Measurements from ENCODE around the gene ITPR2.
"Not testable (repeated sequence)": the region's sequence is repeated elsewhere in the genome, so short reads cannot be mapped to it uniquely, and the experiment has no call there.

The ITPR2 gene

DNA sequence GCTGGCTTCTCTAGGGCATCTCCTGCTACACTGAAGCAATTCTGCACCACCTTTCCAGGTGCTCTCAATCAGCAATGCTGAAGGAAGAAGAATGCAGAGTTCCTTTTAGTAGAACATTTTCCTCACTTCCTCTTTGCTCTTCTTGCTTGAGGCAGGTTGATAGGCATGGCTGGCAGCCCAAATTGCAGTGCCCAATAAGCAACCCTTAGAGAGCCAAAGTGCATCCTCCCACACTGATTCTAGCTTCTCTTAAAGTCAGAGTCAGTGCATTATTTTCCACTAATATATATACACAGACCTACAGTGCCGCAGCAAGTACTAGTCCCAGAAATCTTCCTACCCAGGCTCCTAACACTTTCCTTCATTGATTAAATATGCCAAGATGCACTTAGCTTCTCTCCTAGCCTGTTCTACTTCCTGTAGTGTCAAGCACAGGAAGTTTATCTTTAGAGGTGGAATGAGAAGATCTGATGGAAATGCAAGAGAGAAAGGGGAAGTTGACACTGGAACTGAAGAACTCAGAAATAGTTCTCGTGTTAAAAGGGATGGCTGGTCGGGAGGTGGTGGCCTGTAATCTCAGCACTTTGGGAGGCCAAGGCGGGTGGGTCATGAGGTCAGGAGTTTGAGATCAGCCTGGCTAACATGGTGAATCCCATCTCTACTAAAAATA is 504.9 kb downstream of the ITPR2 start:
- DNase-seq, result no peak

GRCh38 chr12:26323673-26324072 is 509.3 kb downstream of the ITPR2 start:
- no peak for DNase-seq

DNA sequence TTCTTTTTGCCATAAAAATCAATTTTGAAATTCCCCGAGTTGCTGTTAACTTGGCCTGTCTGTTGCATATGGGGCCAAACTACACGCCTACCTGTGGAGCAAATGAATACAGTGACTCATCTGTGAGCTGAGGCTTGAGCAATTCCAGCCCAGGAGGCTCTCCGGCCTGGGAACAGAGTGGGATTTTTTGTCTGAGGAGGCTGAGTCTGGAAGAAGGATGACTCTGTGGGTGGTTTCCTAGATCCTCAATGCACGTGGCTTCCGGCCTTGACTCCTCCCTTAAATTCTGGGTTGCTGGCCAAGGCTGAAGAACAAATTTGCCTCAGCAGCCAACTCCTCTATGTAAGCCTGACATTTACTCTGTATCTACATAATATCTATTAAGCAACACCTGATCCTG is 513.5 kb downstream of the ITPR2 start:
- DNase-seq, result no peak

DNA sequence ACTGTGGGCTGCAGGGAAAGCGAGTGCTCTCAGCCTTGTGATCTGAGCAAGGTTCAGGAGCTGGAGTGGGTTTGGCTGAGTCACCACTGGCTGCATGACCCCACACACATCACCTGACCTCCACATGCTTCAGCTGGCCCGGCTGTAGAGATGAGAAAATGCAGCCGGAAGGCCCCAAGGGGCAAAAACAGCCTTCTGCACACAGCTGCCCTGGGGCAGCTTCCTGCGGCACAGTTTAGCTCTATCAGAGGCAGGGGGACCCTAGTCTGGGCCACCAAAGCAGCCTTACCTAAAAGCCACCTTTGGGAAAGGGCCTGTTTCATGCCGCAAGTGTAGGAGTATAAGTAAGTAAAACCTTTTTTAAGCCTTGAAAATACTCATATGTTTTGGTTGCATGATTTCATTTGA is 514.3 kb downstream of the ITPR2 start:
- no peak for DNase-seq

DNA sequence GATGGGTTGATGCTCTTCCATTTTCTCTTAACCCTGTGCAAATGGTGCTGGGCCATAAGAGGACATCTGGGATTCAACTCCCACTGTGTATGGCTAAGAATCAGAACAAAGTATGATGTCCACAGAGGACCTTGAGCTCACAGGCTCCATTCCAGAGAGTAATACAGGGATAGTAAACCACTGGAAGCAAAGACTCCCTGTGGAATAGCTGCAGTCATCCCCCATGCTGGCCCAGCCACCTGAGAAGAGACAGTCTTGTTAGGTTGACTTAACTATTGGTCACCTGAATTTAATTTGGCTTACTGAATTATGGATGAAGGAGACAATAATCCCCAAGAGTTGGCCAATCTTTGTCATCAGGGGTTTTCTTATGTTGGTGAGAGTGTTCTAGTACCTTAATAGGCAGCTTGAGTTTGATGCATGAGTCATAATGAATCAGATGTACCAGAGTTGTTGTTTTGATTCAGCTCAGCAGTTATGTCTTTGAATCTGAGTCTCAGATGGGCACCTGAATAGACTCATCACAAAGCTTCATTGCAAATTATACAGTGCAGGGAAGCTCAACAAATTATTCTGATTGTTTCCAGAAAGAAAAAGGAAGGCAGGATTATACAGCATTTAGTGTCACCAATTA is 514.9 kb downstream of the ITPR2 start:
- DNase-seq, result no peak

DNA sequence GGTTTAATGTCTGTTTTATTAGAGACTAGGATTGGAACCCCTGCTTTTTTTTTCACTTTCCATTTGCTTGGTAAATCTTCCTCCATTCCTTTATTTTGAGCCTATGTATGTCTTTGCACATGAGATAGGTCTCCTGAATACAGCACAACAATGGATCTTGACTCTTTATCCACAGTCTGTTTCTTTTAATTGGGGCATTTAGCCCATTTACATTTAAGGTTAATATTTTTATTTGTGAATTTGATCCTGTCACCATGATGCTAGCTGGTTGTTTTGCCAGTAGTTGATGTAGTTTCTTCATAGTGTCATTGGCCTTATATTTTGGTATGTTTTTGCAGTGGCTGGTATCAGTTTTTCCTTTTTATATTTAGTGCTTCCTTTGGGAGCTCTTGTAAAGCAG is 518.9 kb downstream of the ITPR2 start:
- DNase-seq, result not testable (repeated sequence)

GRCh38 chr12:26310489-26310888 is 522.5 kb downstream of the ITPR2 start:
- not testable (repeated sequence) for DNase-seq

GRCh38 chr12:26309634-26310033 is 523.4 kb downstream of the ITPR2 start:
- no peak for DNase-seq

- no peak for DNase-seq
Observed at GRCh38 chr12:26304273-26304672, 528.7 kb downstream of the ITPR2 start.

DNA sequence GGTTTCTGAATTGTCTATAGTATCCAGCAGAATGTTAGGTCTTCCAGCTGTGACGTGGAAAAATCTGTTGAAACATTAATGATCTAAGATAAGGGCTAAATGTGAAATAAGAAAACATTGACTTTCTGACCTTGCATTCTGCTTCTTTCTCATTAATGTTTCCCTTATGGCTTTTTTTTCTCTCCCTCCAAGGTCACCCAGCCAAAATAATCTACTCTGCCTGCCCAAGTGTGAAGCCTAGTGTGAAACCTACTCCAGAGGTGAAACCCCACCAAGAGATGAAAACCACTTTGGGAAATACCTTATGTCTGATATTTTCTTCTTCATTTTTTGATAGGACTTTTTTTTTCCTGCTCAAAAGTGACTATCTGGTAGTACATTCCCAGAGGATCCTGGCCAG is 529.6 kb downstream of the ITPR2 start:
- no peak for DNase-seq

DNA sequence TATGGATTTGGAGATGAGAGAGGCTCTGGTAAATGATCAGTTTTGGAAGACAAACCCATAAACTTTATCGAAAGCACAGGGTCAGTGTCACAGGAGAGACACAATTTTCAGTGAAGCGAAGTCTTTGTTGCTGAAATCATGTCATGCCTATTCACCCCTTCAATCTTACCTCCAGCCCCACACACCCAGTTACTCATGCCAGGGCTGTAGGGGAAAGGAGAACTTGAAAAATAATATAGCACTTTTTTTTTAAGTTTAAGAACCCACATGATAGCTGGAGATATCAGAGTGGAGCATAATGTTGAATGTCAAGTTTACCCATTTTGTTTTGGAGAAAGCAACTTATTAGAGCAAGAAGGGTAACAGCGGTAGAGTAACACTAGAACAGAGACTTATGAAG is 530.2 kb downstream of the ITPR2 start:
- no peak for DNase-seq

DNA sequence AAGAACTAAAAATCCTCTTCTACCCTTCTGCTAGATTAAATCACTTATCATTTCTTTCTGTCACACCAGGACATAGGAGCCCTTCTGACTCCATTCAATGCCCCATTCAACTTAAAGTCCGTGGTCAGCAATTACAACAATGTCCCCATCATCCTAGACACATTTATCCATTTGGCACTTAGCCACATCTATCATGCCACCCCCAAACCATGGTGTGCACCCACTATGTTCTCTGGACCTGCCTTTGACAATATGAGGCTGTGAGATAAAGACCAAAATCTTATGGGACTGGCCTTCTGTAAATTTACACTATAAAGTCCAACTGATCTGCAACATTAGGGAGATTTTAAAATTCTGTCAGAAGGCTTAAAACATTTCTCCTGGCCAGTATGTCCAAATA is 533.2 kb downstream of the ITPR2 start:
- no peak for DNase-seq

GRCh38 chr12:26298785-26299621 is 534.0 kb downstream of the ITPR2 start:
- no peak for DNase-seq

DNA sequence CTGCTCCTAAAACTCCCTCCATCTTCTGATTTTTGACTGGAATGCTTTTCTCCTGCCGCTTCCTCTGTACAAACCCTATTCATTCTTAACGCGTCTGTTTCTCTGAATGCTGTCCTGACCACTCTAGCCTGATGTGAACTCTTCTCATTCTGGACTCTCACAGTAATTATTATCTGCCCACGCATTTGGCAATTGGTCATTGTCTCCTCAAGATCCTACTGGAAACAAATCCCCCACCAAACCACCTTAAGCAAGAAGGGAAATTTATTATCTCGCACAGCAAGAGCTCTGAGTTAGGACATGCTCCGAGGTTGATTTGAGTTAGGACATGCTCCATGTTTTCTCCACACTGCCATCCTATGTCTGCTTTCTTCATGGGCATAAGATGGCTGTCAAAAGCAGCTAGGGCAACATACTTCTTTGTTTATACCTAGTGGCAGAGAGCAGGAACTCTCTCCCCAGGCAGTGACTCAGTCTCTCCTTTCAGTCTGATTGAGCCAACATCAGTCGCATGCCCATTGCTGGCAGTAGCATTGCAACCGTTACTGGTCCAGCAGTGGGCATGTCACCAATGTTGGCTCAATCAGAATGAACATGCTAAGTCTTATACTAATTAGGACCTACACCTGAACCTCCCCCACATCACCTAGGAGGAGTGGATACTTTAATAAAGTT is 535.5 kb downstream of the ITPR2 start:
- DNase-seq, result no peak

- DNase-seq, result no peak
Observed at GRCh38 chr12:26295001-26295400, 538.0 kb downstream of the ITPR2 start.

DNA sequence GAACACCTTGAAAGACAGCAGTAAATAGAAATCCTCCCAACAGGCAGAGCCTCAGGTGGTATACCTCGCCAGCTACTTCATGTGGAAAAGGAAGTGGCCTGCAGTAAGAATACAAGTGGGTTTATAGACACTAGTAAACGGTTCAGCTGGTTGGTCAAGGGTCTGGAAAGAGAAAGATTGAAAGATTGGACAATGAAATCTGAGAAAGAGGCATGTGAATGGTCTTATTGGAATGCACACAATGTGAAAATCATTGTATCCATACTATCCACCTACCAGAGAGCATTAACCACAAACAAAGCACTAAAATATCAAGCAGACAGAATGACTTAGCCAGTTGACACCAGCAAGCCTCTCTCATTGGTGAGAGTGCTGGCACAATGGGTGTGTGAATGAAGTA is 539.4 kb downstream of the ITPR2 start:
- no peak for DNase-seq

DNA sequence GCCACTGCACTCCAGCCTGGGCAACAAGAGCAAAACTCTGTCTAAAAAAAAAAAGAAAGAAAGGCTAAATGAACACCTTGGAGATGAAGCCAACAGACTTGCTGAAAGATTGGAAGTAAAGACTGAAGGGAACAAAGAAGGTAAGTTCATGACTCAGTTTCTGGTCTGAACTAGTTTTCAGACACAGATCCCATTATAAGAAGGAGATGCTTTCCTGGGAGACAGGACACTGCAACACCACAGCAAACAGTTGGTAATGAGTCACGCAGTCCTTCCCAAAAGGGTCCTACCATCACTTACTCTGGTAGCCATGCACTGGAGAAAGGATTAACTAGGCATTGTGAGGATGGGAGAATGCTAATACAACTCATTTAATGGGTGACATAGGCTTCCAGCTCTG is 540.4 kb downstream of the ITPR2 start:
- no peak for DNase-seq

GRCh38 chr12:26290565-26290964 is 542.4 kb downstream of the ITPR2 start:
- no peak for DNase-seq

GRCh38 chr12:26287671-26288381 is 545.2 kb downstream of the ITPR2 start:
- DNase-seq, result no peak

All from effector CD4-positive, alpha-beta T cell (primary cell).